Vagina (tissue), 2 donors: ENCODE data around the gene TNNT2. TPM values are rescaled to one million over a fixed set of nuclear protein-coding genes. Genes with fewer than 3 reads are reported as not detected.

ENCODE experiments used
- DNase-seq, 2 donors: peaks; one replicate each; pipeline ENCODE4 v3.0.0-alpha.2; 2017; ENCODE audit errors: extremely low spot score in 2 of 2
- H3K27ac ChIP-seq: fragments of 200-600 bp; sonication (generic); one replicate; pipeline ENCODE4 v1.5.1; 2019
- H3K27me3 ChIP-seq: fragments of 200-600 bp; sonication (generic); one replicate; pipeline ENCODE4 v1.5.1; 2019
- H3K36me3 ChIP-seq, 2 donors: fragments of 200-600 bp; sonication (generic); one replicate each; pipeline ENCODE4 v1.5.1; 2017 to 2019
- H3K4me1 ChIP-seq: fragments of 200-600 bp; sonication (generic); one replicate; pipeline ENCODE4 v1.5.1; 2019
- H3K4me3 ChIP-seq, 2 donors: fragments of 200-600 bp; sonication (generic); 1 replicate in 1 of 2; 2 replicates in 1 of 2; pipeline ENCODE4 v1.5.1; 2016 to 2019
- H3K9me3 ChIP-seq: fragments of 200-600 bp; sonication (generic); one replicate; pipeline ENCODE4 v1.5.1; 2019
- POLR2A ChIP-seq, 2 donors: fragments of 450-650 bp; IDR thresholded peaks; one replicate each; pipeline ENCODE4 v1.6.1; 2017; ENCODE audit warnings: antibody characterized with exemption in 2 of 2, mild to moderate bottlenecking in 2 of 2, moderate library complexity in 2 of 2
- POLR2AphosphoS5 ChIP-seq, 2 donors: sonication (generic); formaldehyde crosslinking; IDR thresholded peaks; one replicate each; pipeline ENCODE4 v1.9.0; 2017; ENCODE audit warnings: antibody characterized with exemption in 2 of 2, mild to moderate bottlenecking in 2 of 2, low read depth in 1 of 2; ENCODE audit not compliant: insufficient read depth in 1 of 2
- intact Hi-C: fragments of 100-400 bp; cut with DNase I; formaldehyde crosslinking; loops from one replicate; pipeline ENCODE4 v1.15.1; 2023
- total RNA-seq: library from RNA; depleted of rRNA; stranded (reverse); fragments of >200 nt; gene quantifications from one replicate; pipeline ENCODE4 v1.2.3, GENCODE V29; 2016
- TF ChIP-seq, protein P1 (sequence below), 3 experiments: fragments of 450-650 bp in 2 of 3; fragments of 200-600 bp in 1 of 3; sonication (generic) in 1 of 3; IDR thresholded peaks; one replicate each; pipeline ENCODE4 v1.5.1; 2017 to 2019; ENCODE audit warnings: antibody characterized with exemption in 3 of 3, mild to moderate bottlenecking in 2 of 3, moderate library complexity in 2 of 3

Gene TNNT2
- total RNA-seq, 1 donor from 2014 or later: 9.8 TPM

DNA sequence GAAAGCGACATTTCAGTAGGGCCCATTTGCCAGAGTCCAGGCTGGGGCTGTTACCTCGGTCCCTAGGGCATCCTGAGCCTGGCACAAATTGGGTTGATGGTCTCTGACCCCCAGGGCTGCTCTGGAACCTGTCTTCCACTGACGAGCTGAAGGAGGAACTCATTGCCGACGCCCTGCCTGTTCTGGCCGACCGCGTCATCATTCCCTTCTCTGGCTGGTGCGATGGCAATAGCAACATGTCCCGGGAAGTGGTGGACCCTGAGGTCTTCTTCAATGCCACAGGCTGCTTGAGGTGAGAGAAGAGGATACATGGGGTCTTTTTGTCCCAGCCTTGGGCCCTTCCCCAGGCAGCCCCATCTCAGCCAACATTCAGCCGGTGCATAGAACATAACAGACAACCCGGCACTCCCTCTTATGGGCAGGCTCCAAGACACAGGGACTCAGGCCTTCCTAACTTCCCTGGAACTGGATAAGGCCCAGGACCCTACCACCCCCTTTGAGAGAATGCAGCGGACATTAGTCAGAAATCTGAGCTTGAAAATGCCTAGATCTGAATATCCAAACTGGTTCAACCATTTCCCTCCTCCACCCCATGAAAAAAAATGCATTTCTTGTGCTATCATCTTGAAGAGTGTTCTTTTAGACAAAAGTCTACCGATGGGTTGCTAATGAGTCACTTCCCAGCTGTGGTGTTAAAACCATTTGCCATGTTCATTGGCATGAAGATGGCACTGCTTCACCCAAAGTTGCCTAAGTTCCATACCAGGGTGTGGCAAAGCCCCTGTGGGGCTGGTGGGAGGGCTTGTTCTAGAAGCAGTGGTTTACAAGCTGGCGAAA, 58.8 kb downstream of the TNNT2 start:
- Histone ChIP-seq H3K4me1 (peaks cover 16% of the 10 kb centered on the region), H3K27me3 (no peaks in the 10 kb centered on the region), H3K36me3 (peaks cover 0 to 24% of the 10 kb centered on the region in 2 donors), H3K27ac (peak overlapping the region; percentile 30), H3K9me3 (no peaks in the 10 kb centered on the region), H3K4me3 (no peak overlapping the region)
- no peak for DNase-seq
- no peak for TF ChIP-seq POLR2A (IDR thresholded peaks at IDR 0.05)
- no peak for TF ChIP-seq POLR2AphosphoS5 (IDR thresholded peaks at IDR 0.05; ENCODE audit: insufficient read depth in 1 of 2, low read depth in 1 of 2)
- TF ChIP-seq, protein P1, sequence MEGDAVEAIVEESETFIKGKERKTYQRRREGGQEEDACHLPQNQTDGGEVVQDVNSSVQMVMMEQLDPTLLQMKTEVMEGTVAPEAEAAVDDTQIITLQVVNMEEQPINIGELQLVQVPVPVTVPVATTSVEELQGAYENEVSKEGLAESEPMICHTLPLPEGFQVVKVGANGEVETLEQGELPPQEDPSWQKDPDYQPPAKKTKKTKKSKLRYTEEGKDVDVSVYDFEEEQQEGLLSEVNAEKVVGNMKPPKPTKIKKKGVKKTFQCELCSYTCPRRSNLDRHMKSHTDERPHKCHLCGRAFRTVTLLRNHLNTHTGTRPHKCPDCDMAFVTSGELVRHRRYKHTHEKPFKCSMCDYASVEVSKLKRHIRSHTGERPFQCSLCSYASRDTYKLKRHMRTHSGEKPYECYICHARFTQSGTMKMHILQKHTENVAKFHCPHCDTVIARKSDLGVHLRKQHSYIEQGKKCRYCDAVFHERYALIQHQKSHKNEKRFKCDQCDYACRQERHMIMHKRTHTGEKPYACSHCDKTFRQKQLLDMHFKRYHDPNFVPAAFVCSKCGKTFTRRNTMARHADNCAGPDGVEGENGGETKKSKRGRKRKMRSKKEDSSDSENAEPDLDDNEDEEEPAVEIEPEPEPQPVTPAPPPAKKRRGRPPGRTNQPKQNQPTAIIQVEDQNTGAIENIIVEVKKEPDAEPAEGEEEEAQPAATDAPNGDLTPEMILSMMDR (IDR thresholded peaks at IDR 0.05): no peak
- intact Hi-C loops: no loop called here

DNA sequence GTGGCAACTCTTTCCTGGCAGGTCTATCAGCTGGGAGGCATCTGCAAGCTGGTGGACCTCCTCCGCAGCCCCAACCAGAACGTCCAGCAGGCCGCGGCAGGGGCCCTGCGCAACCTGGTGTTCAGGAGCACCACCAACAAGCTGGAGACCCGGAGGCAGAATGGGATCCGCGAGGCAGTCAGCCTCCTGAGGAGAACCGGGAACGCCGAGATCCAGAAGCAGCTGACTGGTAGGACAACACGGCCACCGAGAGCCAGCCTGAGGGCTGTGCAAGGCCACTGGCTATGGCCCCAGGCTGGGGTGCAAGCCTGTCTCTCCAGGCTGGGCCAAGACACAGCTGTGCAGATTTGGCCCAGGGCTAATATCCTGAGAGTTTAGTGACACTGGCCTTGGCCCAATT, 59.9 kb downstream of the TNNT2 start:
- TF ChIP-seq POLR2AphosphoS5 (IDR thresholded peaks at IDR 0.05; ENCODE audit: insufficient read depth in 1 of 2, low read depth in 1 of 2) (no peak), POLR2A (IDR thresholded peaks at IDR 0.05) (no peak)
- TF ChIP-seq, protein P1 (IDR thresholded peaks at IDR 0.05): no peak
- H3K27ac ChIP-seq: peak overlapping the region; percentile 30
- peaks cover 26% of the 10 kb centered on the region for H3K4me1 ChIP-seq
- no peak for DNase-seq
- H3K27me3 ChIP-seq: no peaks in the 10 kb centered on the region
- no peaks in the 10 kb centered on the region for H3K9me3 ChIP-seq
- H3K36me3 ChIP-seq: peaks cover 0 to 32% of the 10 kb centered on the region in 2 donors
- H3K4me3 ChIP-seq: no peak overlapping the region
- intact Hi-C loops: no loop called here

DNA sequence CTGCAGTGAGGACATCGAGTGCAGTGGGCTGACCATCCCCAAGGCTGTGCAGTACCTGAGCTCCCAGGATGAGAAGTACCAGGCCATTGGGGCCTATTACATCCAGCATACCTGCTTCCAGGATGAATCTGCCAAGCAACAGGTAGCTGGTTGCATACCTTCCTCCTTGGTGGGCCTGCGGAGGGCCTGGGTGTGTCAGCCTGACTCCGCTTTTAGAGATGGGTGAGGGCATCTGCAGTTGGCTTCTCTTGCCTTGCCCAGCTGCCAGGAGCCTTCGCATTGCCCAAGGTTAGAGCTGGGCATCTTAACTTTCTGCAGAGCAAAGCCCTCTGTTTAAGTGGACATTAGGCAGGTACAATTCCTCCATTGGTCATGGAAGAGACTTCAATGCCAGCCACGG, 60.9 kb downstream of the TNNT2 start:
- H3K9me3 ChIP-seq: no peaks in the 10 kb centered on the region
- no peak for DNase-seq
- intact Hi-C loops: no loop called here
- peak overlapping the region; percentile 44 for H3K27ac ChIP-seq
- H3K4me3 ChIP-seq: no peak overlapping the region
- no peak for TF ChIP-seq POLR2A (IDR thresholded peaks at IDR 0.05)
- H3K36me3 ChIP-seq: peaks cover 0 to 32% of the 10 kb centered on the region in 2 donors
- no peaks in the 10 kb centered on the region for H3K27me3 ChIP-seq
- H3K4me1 ChIP-seq: peaks cover 30% of the 10 kb centered on the region

DNA sequence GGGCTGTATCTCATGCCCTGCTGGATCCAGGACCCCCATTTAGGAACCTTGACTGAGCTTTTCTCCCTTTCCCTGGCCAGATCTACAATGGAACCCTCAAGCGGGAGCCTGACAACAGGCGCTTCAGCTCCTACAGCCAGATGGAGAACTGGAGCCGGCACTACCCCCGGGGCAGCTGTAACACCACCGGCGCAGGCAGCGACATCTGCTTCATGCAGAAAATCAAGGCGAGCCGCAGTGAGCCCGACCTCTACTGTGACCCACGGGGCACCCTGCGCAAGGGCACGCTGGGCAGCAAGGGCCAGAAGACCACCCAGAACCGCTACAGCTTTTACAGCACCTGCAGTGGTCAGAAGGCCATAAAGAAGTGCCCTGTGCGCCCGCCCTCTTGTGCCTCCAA, 64.4 kb downstream of the TNNT2 start:
- DNase-seq: no peak
- H3K4me1 ChIP-seq: peaks cover 63% of the 10 kb centered on the region
- H3K27me3 ChIP-seq: no peaks in the 10 kb centered on the region
- H3K9me3 ChIP-seq: no peaks in the 10 kb centered on the region
- intact Hi-C loops: no loop called here
- peaks cover 0 to 22% of the 10 kb centered on the region in 2 donors for H3K36me3 ChIP-seq
- H3K27ac ChIP-seq: peak overlapping the region; percentile 72
- TF ChIP-seq POLR2AphosphoS5 (IDR thresholded peaks at IDR 0.05; ENCODE audit: insufficient read depth in 1 of 2, low read depth in 1 of 2): no peak
- no peak overlapping the region for H3K4me3 ChIP-seq

DNA sequence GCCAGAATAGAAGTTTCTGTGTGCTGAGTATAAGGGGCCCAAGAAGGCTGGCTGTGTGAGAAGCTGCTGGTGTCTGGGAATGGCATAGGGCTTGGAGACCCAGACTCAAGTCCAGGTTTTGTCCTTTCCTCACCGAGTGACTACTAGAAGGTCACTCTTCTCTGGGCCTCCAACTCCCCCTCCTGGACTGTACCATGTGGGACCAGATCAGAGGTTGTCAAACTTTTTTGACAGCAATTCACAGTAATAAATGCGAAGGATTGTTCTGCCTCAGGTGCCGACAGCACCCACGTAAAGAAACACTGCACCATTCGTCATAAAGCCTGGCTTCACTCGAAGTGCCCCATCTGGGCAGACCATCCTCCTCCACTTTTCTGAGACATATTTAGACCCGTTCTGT, 65.2 kb downstream of the TNNT2 start:
- Histone ChIP-seq H3K4me1 (peaks cover 69% of the 10 kb centered on the region), H3K4me3 (no peak overlapping the region), H3K27ac (peak overlapping the region; percentile 72), H3K36me3 (peaks cover 0 to 22% of the 10 kb centered on the region in 2 donors), H3K27me3 (no peaks in the 10 kb centered on the region), H3K9me3 (no peaks in the 10 kb centered on the region)
- DNase-seq: no peak
- no peak for TF ChIP-seq POLR2A (IDR thresholded peaks at IDR 0.05)
- no peak for TF ChIP-seq POLR2AphosphoS5 (IDR thresholded peaks at IDR 0.05; ENCODE audit: insufficient read depth in 1 of 2, low read depth in 1 of 2)
- TF ChIP-seq, protein P1 (IDR thresholded peaks at IDR 0.05): no peak
- intact Hi-C loops: no loop called here

DNA sequence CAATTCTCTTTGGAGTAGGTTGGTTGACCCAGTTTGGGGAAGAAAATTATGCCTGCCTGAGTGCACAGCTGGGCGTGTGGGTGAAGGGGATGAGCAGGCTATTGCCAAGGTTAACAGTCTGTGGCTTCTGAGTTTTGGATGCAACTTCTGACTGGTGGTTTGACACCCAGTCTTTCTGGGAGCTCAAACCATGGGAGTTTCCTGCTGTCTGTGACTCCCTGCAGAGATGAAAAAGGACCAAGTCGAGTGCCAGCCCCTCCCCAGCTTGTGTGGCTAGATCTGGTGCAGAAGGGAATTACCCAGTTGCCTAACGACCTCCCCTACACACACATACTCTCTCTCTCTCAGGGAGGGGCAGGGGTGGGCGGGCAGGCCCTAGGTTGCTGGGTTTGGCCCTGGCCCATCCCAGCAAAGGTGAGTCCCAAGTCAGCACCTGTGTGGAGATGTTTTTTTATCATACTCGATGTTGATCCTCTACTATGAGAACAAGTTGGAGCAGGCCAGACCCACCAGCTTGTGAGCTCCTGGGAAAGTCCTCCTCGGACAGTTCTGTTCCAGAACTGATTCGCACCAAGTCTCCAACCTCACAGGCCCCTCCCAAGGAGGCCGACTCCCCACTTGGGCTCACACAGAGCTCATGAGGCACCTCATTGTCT, 66.0 kb downstream of the TNNT2 start:
- Histone ChIP-seq H3K4me1 (peaks cover 75% of the 10 kb centered on the region), H3K4me3 (no peak overlapping the region), H3K27me3 (no peaks in the 10 kb centered on the region), H3K36me3 (peaks cover 0 to 22% of the 10 kb centered on the region in 2 donors), H3K9me3 (no peaks in the 10 kb centered on the region), H3K27ac (peak overlapping the region; percentile 72)
- DNase-seq: no peak
- TF ChIP-seq, protein P1 (IDR thresholded peaks at IDR 0.05): no peak
- no peak for TF ChIP-seq POLR2A (IDR thresholded peaks at IDR 0.05)
- peak; percentile 36 to 51 for TF ChIP-seq POLR2AphosphoS5 (IDR thresholded peaks at IDR 0.05; ENCODE audit: insufficient read depth in 1 of 2, low read depth in 1 of 2)
- intact Hi-C loops: no loop called here
